ENCODE data around the gene PLXNB2. TPM values are rescaled to one million over a fixed set of nuclear protein-coding genes. Genes with fewer than 3 reads are reported as not detected.

PLXNB2 gene
- total RNA-seq, 1 donor from 2014 or later = 180 TPM

DNA sequence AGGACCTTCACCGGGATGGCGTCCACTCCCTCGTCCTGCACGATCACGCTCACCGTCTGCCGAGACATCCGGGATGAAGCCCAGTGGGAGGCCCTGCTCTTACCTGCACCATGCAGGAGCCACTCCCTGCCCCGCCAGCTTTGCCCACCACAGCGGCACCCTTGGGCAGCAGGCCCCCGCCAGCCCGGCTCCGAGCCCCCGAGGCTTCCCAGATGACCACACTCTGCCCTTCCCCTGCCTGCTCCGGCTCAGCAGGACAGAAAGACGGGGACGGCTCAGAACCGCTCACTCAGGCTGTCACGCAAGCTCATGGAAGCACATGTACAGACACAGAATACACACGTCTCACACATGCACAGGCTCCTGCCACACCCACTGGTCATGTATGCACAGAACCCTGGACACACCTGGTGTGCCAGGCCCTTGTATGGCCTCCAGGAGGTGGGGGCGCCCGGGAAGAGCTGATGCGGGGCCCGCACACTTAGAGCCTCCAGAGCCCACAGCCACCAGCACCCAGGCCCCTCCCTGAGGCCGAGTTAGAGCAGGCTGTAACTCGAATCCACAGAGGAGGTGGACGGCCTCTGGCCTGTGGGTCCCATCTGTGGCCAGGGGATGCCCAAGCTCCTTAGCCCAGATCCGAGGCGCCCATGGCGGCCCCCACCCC, 28.4 kb downstream of the PLXNB2 start:
- Histone ChIP-seq H3K4me1 (peaks cover 16% of the 10 kb centered on the region), H3K27ac (no peak overlapping the region), H3K27me3 (no peaks in the 10 kb centered on the region), H3K36me3 (peaks cover 3 to 87% of the 10 kb centered on the region in 2 donors), H3K9me3 (no peaks in the 10 kb centered on the region), H3K4me3 (no peak overlapping the region)
- intact Hi-C loops (cut with DNase I) = no loop called here
- no peak for TF ChIP-seq POLR2AphosphoS5 (IDR thresholded peaks at IDR 0.05; ENCODE audit: insufficient read depth in 1 of 2, low read depth in 1 of 2)
- no peak for DNase-seq (ENCODE audit: extremely low spot score in 2 of 2)

DNA sequence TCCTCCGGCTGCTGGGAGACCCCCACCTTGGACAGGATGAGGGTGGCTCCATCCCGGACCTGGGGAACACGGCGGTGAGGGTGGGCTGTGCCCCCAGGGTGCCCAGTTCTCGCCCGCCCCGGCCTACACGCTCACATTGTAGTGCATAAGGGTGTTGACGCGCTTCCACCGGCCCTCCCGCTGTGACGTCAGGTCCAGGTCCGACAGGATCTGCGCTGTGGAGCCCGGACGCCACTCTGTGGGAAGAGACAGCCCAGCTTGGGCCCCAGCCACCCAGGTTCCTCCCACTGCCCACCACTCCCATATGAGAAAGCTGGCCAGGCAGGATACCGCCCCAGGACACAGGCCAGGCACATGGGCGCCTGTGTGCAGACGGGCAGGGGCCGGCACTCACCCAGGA, 29.0 kb downstream of the PLXNB2 start:
- Histone ChIP-seq H3K4me1 (peaks cover 18% of the 10 kb centered on the region), H3K9me3 (no peaks in the 10 kb centered on the region), H3K27ac (no peak overlapping the region), H3K4me3 (no peak overlapping the region), H3K36me3 (peaks cover 3 to 81% of the 10 kb centered on the region in 2 donors), H3K27me3 (no peaks in the 10 kb centered on the region)
- TF ChIP-seq POLR2AphosphoS5 (IDR thresholded peaks at IDR 0.05; ENCODE audit: insufficient read depth in 1 of 2, low read depth in 1 of 2) (no peak), POLR2A (IDR thresholded peaks at IDR 0.05) (no peak)
- TF ChIP-seq, protein P1, sequence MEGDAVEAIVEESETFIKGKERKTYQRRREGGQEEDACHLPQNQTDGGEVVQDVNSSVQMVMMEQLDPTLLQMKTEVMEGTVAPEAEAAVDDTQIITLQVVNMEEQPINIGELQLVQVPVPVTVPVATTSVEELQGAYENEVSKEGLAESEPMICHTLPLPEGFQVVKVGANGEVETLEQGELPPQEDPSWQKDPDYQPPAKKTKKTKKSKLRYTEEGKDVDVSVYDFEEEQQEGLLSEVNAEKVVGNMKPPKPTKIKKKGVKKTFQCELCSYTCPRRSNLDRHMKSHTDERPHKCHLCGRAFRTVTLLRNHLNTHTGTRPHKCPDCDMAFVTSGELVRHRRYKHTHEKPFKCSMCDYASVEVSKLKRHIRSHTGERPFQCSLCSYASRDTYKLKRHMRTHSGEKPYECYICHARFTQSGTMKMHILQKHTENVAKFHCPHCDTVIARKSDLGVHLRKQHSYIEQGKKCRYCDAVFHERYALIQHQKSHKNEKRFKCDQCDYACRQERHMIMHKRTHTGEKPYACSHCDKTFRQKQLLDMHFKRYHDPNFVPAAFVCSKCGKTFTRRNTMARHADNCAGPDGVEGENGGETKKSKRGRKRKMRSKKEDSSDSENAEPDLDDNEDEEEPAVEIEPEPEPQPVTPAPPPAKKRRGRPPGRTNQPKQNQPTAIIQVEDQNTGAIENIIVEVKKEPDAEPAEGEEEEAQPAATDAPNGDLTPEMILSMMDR (IDR thresholded peaks at IDR 0.05) = no peak
- intact Hi-C loops (cut with DNase I) = no loop called here
- no peak for DNase-seq (ENCODE audit: extremely low spot score in 2 of 2)

DNA sequence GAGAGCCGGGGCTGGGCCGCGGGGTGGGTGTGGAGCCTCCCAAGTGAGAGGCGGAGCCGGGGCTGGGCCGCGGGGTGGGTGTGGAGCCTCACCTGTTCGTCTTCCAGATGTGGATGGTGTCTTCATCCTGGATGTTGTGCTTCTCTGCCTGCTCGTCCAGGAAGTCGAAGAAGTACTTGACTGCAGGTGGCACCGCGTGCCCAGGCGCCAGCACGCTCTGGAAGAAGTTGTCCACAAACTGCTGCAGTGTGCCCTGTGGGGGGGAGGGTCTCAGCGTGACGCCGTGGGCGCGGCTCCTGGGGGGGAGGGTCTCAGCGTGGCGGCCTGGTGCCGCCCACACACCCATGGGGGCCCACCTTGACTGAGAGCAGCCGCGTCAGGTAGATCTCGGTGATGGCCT, 29.7 kb downstream of the PLXNB2 start:
- no peak overlapping the region for H3K27ac ChIP-seq
- H3K36me3 ChIP-seq = peaks cover 3 to 74% of the 10 kb centered on the region in 2 donors
- H3K4me1 ChIP-seq = peaks cover 15% of the 10 kb centered on the region
- DNase-seq (ENCODE audit: extremely low spot score in 2 of 2) = no peak
- H3K4me3 ChIP-seq = no peak overlapping the region
- TF ChIP-seq, protein P1 (IDR thresholded peaks at IDR 0.05) = no peak
- TF ChIP-seq POLR2AphosphoS5 (IDR thresholded peaks at IDR 0.05; ENCODE audit: insufficient read depth in 1 of 2, low read depth in 1 of 2) = no peak
- no peaks in the 10 kb centered on the region for H3K9me3 ChIP-seq
- intact Hi-C loops (cut with DNase I) = no loop called here
- H3K27me3 ChIP-seq = no peaks in the 10 kb centered on the region

DNA sequence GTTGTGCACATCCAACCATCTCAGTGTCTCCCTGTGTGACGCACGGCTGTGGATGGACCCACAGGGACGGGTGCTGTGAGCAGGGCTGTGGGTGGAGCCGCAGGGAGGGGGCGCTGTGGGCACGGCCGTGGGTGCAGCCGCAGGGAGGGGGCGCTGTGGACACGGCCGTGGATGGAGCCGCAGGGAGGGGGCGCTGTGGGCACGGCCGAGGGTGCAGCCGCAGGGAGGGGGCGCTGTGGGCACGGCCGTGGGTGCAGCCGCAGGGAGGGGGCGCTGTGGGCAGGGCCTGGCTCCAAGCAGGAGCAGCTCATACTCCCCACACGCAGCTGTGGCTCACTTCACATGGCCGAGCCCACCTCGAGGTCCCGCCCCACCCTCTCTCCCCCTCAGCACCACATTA, 31.3 kb downstream of the PLXNB2 start:
- no peaks in the 10 kb centered on the region for H3K27me3 ChIP-seq
- H3K9me3 ChIP-seq = no peaks in the 10 kb centered on the region
- H3K4me3 ChIP-seq = no peak overlapping the region
- peaks cover 3 to 58% of the 10 kb centered on the region in 2 donors for H3K36me3 ChIP-seq
- peaks cover 19% of the 10 kb centered on the region for H3K4me1 ChIP-seq
- TF ChIP-seq, protein P1 (IDR thresholded peaks at IDR 0.05) = no peak
- TF ChIP-seq POLR2A (IDR thresholded peaks at IDR 0.05) = no peak
- TF ChIP-seq POLR2AphosphoS5 (IDR thresholded peaks at IDR 0.05; ENCODE audit: insufficient read depth in 1 of 2, low read depth in 1 of 2) = no peak
- peak in 1 of 2 donors; percentile 98 for DNase-seq (ENCODE audit: extremely low spot score in 2 of 2)
- peak overlapping the region; percentile 53 for H3K27ac ChIP-seq
- intact Hi-C loops (cut with DNase I) = no loop called here

DNA sequence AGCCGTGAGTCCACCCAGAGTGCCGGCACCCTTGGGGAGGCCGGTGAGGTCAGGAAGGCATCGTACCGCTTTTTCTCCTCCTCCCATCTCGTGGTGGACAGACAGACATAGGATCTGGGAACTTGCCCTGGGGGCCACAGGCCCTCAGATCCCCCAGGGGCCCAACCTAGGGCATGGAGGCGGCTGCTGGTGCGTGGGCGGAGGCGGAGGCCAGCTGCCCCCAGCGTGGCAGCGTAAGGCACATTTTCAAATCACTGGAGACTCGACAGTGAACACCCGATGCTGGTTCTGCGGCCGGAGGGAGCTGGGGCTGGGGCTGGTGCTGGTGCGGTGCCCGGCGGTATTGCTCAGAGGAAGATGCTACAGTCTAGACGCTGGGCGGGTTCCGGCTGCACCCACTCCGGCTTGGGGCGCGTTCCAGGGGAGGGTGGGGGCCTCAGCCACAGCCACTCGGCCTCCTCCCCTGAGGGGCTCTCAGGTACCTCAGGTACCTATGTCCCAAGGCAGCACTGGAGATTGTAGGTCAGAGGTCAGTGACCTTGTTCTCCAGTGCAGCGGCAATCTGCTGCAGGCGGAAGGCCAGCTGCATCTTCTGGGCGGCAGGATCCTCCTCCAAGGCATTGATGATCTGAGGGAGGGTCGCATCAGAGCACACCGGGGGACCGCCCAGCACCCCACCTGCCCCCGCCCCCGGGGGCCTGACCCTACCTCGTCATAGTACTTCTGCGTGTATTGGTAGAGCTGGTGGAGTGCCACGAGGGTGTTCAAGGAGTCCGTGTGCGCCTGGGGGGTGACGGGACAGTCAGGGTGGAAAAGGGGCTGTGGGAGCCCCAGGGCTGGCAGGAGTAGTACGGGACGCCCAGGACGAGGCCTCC, 32.0 kb downstream of the PLXNB2 start:
- intact Hi-C loops (cut with DNase I) = no loop called here
- Histone ChIP-seq H3K36me3 (peaks cover 3 to 50% of the 10 kb centered on the region in 2 donors), H3K4me3 (no peak overlapping the region), H3K27ac (no peak overlapping the region), H3K9me3 (no peaks in the 10 kb centered on the region), H3K4me1 (peaks cover 26% of the 10 kb centered on the region), H3K27me3 (no peaks in the 10 kb centered on the region)
- DNase-seq (ENCODE audit: extremely low spot score in 2 of 2) = no peak
- TF ChIP-seq POLR2AphosphoS5 (IDR thresholded peaks at IDR 0.05; ENCODE audit: insufficient read depth in 1 of 2, low read depth in 1 of 2) (peak in 1 of 2 donors; percentile 13), POLR2A (IDR thresholded peaks at IDR 0.05) (no peak)
- TF ChIP-seq, protein P1 (IDR thresholded peaks at IDR 0.05) = no peak

Measured in vagina (tissue), 2 donors.